ENCODE data around the gene DGKZ. TPM values are rescaled to one million over a fixed set of nuclear protein-coding genes. Genes with fewer than 3 reads are reported as not detected.

DGKZ gene
- total and polyA plus RNA-seq, 8 donors, result 24.0 to 405 (median 61.7) TPM

DNA sequence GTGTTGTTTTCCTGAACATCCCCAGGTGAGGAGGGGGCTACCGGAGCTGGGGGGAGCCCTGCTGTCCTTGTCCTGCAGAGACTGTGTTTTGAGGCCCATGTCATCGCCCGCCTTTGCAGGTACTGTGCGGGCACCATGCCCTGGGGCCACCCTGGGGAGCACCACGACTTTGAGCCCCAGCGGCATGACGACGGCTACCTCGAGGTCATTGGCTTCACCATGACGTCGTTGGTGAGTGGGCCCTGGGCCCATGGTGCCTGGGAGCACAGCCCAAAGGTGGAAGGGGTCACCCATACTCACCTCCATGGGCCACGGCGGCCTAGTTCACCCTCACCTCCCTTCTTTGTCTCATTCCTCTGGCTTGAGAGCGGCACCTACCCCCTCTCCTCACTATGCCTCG lies 27.6 kb downstream of the DGKZ start:
- DNase-seq, result no peak
- Histone ChIP-seq H3K4me1 (peaks cover under 1 to 11% (median 7%) of the 10 kb centered on the region in 4 donors), H3K27me3 (no peaks in the 10 kb centered on the region), H3K9me3 (no peaks in the 10 kb centered on the region), H3K27ac (no peak overlapping the region), H3K36me3 (peaks cover 69 to 88% (median 86%) of the 10 kb centered on the region in 4 donors), H3K4me3 (no peak overlapping the region)
- WGBS, 5 donors, result 90 to 95% (median 93%) methylated on average over 15 of the region's 15 CpGs
- intact Hi-C loops (cut with DNase I; ENCODE audit: low total_unique reads), result no loop called here
- TF ChIP-seq, protein P1, sequence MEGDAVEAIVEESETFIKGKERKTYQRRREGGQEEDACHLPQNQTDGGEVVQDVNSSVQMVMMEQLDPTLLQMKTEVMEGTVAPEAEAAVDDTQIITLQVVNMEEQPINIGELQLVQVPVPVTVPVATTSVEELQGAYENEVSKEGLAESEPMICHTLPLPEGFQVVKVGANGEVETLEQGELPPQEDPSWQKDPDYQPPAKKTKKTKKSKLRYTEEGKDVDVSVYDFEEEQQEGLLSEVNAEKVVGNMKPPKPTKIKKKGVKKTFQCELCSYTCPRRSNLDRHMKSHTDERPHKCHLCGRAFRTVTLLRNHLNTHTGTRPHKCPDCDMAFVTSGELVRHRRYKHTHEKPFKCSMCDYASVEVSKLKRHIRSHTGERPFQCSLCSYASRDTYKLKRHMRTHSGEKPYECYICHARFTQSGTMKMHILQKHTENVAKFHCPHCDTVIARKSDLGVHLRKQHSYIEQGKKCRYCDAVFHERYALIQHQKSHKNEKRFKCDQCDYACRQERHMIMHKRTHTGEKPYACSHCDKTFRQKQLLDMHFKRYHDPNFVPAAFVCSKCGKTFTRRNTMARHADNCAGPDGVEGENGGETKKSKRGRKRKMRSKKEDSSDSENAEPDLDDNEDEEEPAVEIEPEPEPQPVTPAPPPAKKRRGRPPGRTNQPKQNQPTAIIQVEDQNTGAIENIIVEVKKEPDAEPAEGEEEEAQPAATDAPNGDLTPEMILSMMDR (IDR thresholded peaks at IDR 0.05), result no peak
- TF ChIP-seq EP300 (IDR thresholded peaks at IDR 0.05) (no peak), POLR2AphosphoS5 (IDR thresholded peaks at IDR 0.05) (no peak), POLR2A (IDR thresholded peaks at IDR 0.05) (no peak)

GRCh38 chr11:46375392-46376101 lies 28.3 kb downstream of the DGKZ start:
- intact Hi-C loops (cut with DNase I; ENCODE audit: low total_unique reads), result no loop called here
- H3K27me3 ChIP-seq, result no peaks in the 10 kb centered on the region
- no peaks in the 10 kb centered on the region for H3K9me3 ChIP-seq
- peaks cover 6 to 19% (median 14%) of the 10 kb centered on the region in 4 donors for H3K4me1 ChIP-seq
- H3K27ac ChIP-seq, result no peak overlapping the region
- no peak overlapping the region for H3K4me3 ChIP-seq
- DNase-seq, result no peak
- 90 to 97% (median 95%) methylated on average over 19 to 38 of the region's 38 CpGs for WGBS, 5 donors
- no peak for TF ChIP-seq EP300 (IDR thresholded peaks at IDR 0.05)
- TF ChIP-seq, protein P1 (IDR thresholded peaks at IDR 0.05), result no peak
- TF ChIP-seq POLR2A (IDR thresholded peaks at IDR 0.05), result no peak
- no peak for TF ChIP-seq POLR2AphosphoS5 (IDR thresholded peaks at IDR 0.05)
- peaks cover 63 to 81% (median 79%) of the 10 kb centered on the region in 4 donors for H3K36me3 ChIP-seq

DNA sequence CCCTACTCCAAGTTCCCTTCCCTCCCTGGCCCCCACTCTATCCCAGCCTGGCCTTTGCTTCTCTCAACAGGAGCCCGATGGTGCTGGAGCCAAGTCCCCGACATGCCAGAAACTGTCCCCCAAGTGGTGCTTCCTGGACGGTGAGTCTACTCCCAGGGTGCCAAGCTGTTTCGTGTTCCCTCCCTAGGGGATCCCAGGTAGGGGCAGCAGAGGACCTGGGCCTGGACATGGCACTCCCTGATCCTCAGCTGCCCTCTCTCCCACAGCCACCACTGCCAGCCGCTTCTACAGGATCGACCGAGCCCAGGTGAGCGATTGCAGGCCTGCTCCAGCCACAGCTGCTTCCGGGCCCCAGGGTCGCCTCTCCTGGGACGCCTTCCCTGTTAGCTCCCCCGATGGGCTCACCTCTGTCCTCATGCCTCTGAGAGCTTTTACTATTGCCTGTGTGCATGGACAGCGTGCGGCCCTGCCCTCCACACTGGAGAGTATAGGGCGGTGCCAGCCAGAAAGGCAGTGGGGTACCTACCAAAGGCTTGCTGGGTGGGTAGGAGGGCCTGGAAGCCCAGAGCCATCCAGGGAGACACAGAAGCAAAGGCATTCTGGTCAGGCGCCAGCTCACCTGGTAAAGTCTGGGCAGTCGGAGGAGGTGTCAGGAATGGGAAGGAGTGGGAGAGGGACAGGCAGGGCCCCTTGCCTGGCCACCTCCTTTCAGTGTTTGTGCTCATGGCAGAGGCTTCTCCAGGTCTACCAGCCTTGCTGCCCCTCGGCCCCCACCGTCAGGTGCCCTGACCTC lies 29.2 kb downstream of the DGKZ start:
- intact Hi-C loops (cut with DNase I; ENCODE audit: low total_unique reads), result no loop called here
- Histone ChIP-seq H3K4me1 (peaks cover 6 to 28% (median 21%) of the 10 kb centered on the region in 4 donors), H3K27ac (no peak overlapping the region), H3K4me3 (no peak overlapping the region), H3K27me3 (peaks cover 0 to 5% (median 0%) of the 10 kb centered on the region in 3 donors), H3K36me3 (peaks cover 55 to 72% (median 70%) of the 10 kb centered on the region in 4 donors), H3K9me3 (no peaks in the 10 kb centered on the region)
- TF ChIP-seq EP300 (IDR thresholded peaks at IDR 0.05), result no peak
- DNase-seq, result no peak
- 86 to 93% (median 91%) methylated on average over 17 to 19 of the region's 19 CpGs for WGBS, 5 donors

DNA sequence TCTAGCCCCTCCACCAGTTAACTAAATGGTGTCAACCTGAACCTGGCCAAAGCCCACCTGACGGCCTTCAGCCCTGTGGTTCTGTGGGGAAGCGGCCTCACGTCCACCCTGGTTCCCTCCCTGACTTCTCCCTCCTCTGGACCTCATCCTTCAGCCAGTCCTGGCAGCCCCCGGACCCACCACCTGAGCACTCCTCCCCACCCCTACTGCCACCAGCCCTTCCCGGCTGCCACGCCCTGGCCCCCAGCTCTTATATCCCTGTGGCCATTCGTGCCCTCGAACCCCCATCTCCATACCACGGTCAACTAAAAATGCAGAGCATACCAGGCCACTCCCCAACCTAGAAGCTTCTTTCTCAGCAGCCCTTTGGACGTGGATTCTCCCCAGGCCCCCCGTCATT lies 30.0 kb downstream of the DGKZ start:
- Histone ChIP-seq H3K27me3 (peaks cover 0 to 14% (median 0%) of the 10 kb centered on the region in 3 donors), H3K4me1 (peaks cover 14 to 36% (median 28%) of the 10 kb centered on the region in 4 donors), H3K9me3 (no peaks in the 10 kb centered on the region), H3K4me3 (no peak overlapping the region), H3K36me3 (peaks cover 47 to 63% (median 61%) of the 10 kb centered on the region in 4 donors), H3K27ac (no peak overlapping the region)
- intact Hi-C loops (cut with DNase I; ENCODE audit: low total_unique reads), result no loop called here
- WGBS, 5 donors, result 92 to 97% (median 95%) methylated on average over 11 of the region's 11 CpGs
- TF ChIP-seq EP300 (IDR thresholded peaks at IDR 0.05) (no peak), POLR2A (IDR thresholded peaks at IDR 0.05) (no peak), POLR2AphosphoS5 (IDR thresholded peaks at IDR 0.05) (no peak)
- TF ChIP-seq, protein P1 (IDR thresholded peaks at IDR 0.05), result no peak
- DNase-seq, result no peak

Measured in stomach (tissue), 9 donors.